HAP-1 (cell line): ENCODE measurements around the gene PARP6.

ENCODE experiments used
- DNase-seq, 2 experiments: peaks; one replicate each; pipeline ENCODE4 v3.0.0-alpha.2; 2016 to 2020; ENCODE audit warnings: low spot score in 2 of 2
- H3K27me3 ChIP-seq: fragments of 250-450 bp; sonication (Bioruptor Pico); 2 replicates; pipeline ENCODE4 v1.5.1; 2020; ENCODE audit warnings: low read depth, mild to moderate bottlenecking, moderate library complexity
- H3K36me3 ChIP-seq: fragments of 250-450 bp; sonication (Bioruptor Pico); replicated peaks from 2 replicates; pipeline ENCODE4 v1.5.1; 2020; ENCODE audit warnings: mild to moderate bottlenecking
- H3K4me1 ChIP-seq: fragments of 250-450 bp; sonication (Bioruptor Pico); 2 replicates; pipeline ENCODE4 v1.5.1; 2020; ENCODE audit warnings: mild to moderate bottlenecking
- H3K4me3 ChIP-seq: fragments of 250-450 bp; sonication (Bioruptor Pico); 2 replicates; pipeline ENCODE4 v1.5.1; 2020; ENCODE audit warnings: mild to moderate bottlenecking, moderate library complexity
- H3K9me3 ChIP-seq: fragments of 250-450 bp; sonication (Bioruptor Pico); 2 replicates; pipeline ENCODE4 v1.5.1; 2020; ENCODE audit warnings: mild to moderate bottlenecking, moderate library complexity
- in situ Hi-C: fragments of 300-500 bp; cut with MboI; formaldehyde crosslinking; loops from 3 replicates; pipeline ENCODE4 v1.14.3; 2020; ENCODE audit warnings: low sequenced_read_pairs, inconsistent platforms, mixed read lengths

PARP6 gene

GRCh38 chr15:72271895-72272212, 500 bp downstream of the PARP6 start:
- no peaks in the 10 kb centered on the region for H3K27me3 ChIP-seq
- in situ Hi-C loops = no loop called here
- peak; percentile 41 to 54 for DNase-seq
- peaks cover 21% of the 10 kb centered on the region for H3K4me1 ChIP-seq
- H3K36me3 ChIP-seq = peaks cover 40% of the 10 kb centered on the region
- peak overlapping the region; percentile 85 for H3K4me3 ChIP-seq
- H3K9me3 ChIP-seq = no peaks in the 10 kb centered on the region

- peaks cover 21% of the 10 kb centered on the region for H3K4me1 ChIP-seq
- in situ Hi-C loops = no loop called here
- H3K36me3 ChIP-seq = peaks cover 46% of the 10 kb centered on the region
- peak overlapping the region; percentile 85 for H3K4me3 ChIP-seq
- H3K9me3 ChIP-seq = no peaks in the 10 kb centered on the region
- DNase-seq = no peak
- no peaks in the 10 kb centered on the region for H3K27me3 ChIP-seq
Observed at GRCh38 chr15:72271221-72271620, 1.1 kb downstream of the PARP6 start.

- Histone ChIP-seq H3K9me3 (no peaks in the 10 kb centered on the region), H3K4me3 (no peak overlapping the region), H3K27me3 (no peaks in the 10 kb centered on the region), H3K4me1 (peaks cover 21% of the 10 kb centered on the region), H3K36me3 (peaks cover 61% of the 10 kb centered on the region)
- in situ Hi-C loops = no loop called here
- no peak for DNase-seq
Observed at GRCh38 chr15:72269739-72270138, 2.6 kb downstream of the PARP6 start.

- no peaks in the 10 kb centered on the region for H3K4me1 ChIP-seq
- H3K9me3 ChIP-seq = no peaks in the 10 kb centered on the region
- H3K27me3 ChIP-seq = no peaks in the 10 kb centered on the region
- in situ Hi-C loops = no loop called here
- DNase-seq = no peak
- H3K4me3 ChIP-seq = no peak overlapping the region
- peaks cover 97% of the 10 kb centered on the region for H3K36me3 ChIP-seq
Observed at GRCh38 chr15:72265031-72265430, 7.3 kb downstream of the PARP6 start.

- Histone ChIP-seq H3K4me1 (peaks cover 17% of the 10 kb centered on the region), H3K27me3 (no peaks in the 10 kb centered on the region), H3K9me3 (no peaks in the 10 kb centered on the region), H3K36me3 (peaks cover 90% of the 10 kb centered on the region), H3K4me3 (no peak overlapping the region)
- no peak for DNase-seq
- in situ Hi-C loops = no loop called here
Observed at GRCh38 chr15:72252663-72253299, 19.6 kb downstream of the PARP6 start.

GRCh38 chr15:72249142-72249810, 23.1 kb downstream of the PARP6 start:
- Histone ChIP-seq H3K27me3 (no peaks in the 10 kb centered on the region), H3K4me1 (peaks cover 17% of the 10 kb centered on the region), H3K4me3 (no peak overlapping the region), H3K9me3 (no peaks in the 10 kb centered on the region), H3K36me3 (peaks cover 78% of the 10 kb centered on the region)
- no peak for DNase-seq
- in situ Hi-C loops = no loop called here

- no peak for DNase-seq
- no peak overlapping the region for H3K4me3 ChIP-seq
- H3K4me1 ChIP-seq = peaks cover 17% of the 10 kb centered on the region
- peaks cover 78% of the 10 kb centered on the region for H3K36me3 ChIP-seq
- H3K27me3 ChIP-seq = no peaks in the 10 kb centered on the region
- in situ Hi-C loops = no loop called here
- no peaks in the 10 kb centered on the region for H3K9me3 ChIP-seq
Observed at GRCh38 chr15:72248514-72248913, 23.8 kb downstream of the PARP6 start.

- Histone ChIP-seq H3K36me3 (peaks cover 71% of the 10 kb centered on the region), H3K27me3 (no peaks in the 10 kb centered on the region), H3K4me3 (no peak overlapping the region), H3K9me3 (no peaks in the 10 kb centered on the region), H3K4me1 (no peaks in the 10 kb centered on the region)
- in situ Hi-C loops = no loop called here
- no peak for DNase-seq
Observed at GRCh38 chr15:72242775-72243370, 29.5 kb downstream of the PARP6 start.

- Histone ChIP-seq H3K36me3 (peaks cover 54% of the 10 kb centered on the region), H3K4me1 (no peaks in the 10 kb centered on the region), H3K4me3 (no peak overlapping the region), H3K9me3 (no peaks in the 10 kb centered on the region), H3K27me3 (no peaks in the 10 kb centered on the region)
- no peak for DNase-seq
- in situ Hi-C loops = no loop called here
Observed at GRCh38 chr15:72239652-72240051, 32.7 kb downstream of the PARP6 start.

GRCh38 chr15:72238586-72238985, 33.8 kb downstream of the PARP6 start:
- no peak for DNase-seq
- Histone ChIP-seq H3K4me1 (no peaks in the 10 kb centered on the region), H3K36me3 (peaks cover 43% of the 10 kb centered on the region), H3K27me3 (no peaks in the 10 kb centered on the region), H3K9me3 (no peaks in the 10 kb centered on the region), H3K4me3 (no peak overlapping the region)
- in situ Hi-C loops = no loop called here

GRCh38 chr15:72237853-72238224, 34.5 kb downstream of the PARP6 start:
- Histone ChIP-seq H3K27me3 (no peaks in the 10 kb centered on the region), H3K4me1 (no peaks in the 10 kb centered on the region), H3K4me3 (no peak overlapping the region), H3K36me3 (peaks cover 36% of the 10 kb centered on the region), H3K9me3 (no peaks in the 10 kb centered on the region)
- DNase-seq = no peak
- in situ Hi-C loops = no loop called here

- Histone ChIP-seq H3K4me1 (peaks cover 2% of the 10 kb centered on the region), H3K4me3 (no peak overlapping the region), H3K27me3 (no peaks in the 10 kb centered on the region), H3K9me3 (no peaks in the 10 kb centered on the region), H3K36me3 (peaks cover 30% of the 10 kb centered on the region)
- peak in 1 of 2 experiments; percentile 48 for DNase-seq
- in situ Hi-C loops = no loop called here
Observed at GRCh38 chr15:72237029-72237852, 35.1 kb downstream of the PARP6 start.

- Histone ChIP-seq H3K36me3 (peaks cover 22% of the 10 kb centered on the region), H3K4me1 (peaks cover 8% of the 10 kb centered on the region), H3K9me3 (no peaks in the 10 kb centered on the region), H3K27me3 (no peaks in the 10 kb centered on the region), H3K4me3 (no peak overlapping the region)
- no peak for DNase-seq
- in situ Hi-C loops = no loop called here
Observed at GRCh38 chr15:72236381-72237003, 35.9 kb downstream of the PARP6 start.
